G401 (cell line): ENCODE measurements around the gene PCBP3. TPM values are rescaled to one million over a fixed set of nuclear protein-coding genes. Genes with fewer than 3 reads are reported as not detected.
"Not testable (repeated sequence)": the region's sequence is repeated elsewhere in the genome, so short reads cannot be mapped to it uniquely, and the experiment has no call there.

Experiments
- DNase-seq: peaks from one replicate; pipeline ENCODE4 v3.0.0-alpha.2; 2015; ENCODE audit warnings: low spot score
- in situ Hi-C: cut with HindIII; loops from 2 replicates; pipeline ENCODE4 v1.10.0; 2016; ENCODE audit warnings: low sequenced_read_pairs, mixed read lengths
- total RNA-seq: library from RNA; depleted of rRNA; stranded (reverse); fragments of >200 nt; shearing (Covaris generic); gene quantifications from 2 replicates; pipeline ENCODE4 v1.2.3, GENCODE V29; 2014; rRNA removed

Gene PCBP3
- total RNA-seq, result 1.7 and 4.0 TPM in 2 replicates

GRCh38 chr21:45643021-45643980 is at the start of gene PCBP3:
Gene PCBP3 (plus strand): TSS chr21:45643725. CDS start chr21:45850086, 206,361 bp downstream.
- in situ Hi-C loops, result no loop called here
- peak; percentile 98 for DNase-seq

- DNase-seq, result no peak
- in situ Hi-C loops, result no loop called here
Measured at GRCh38 chr21:45594721-45595489, 48.6 kb upstream of the PCBP3 start.

- in situ Hi-C loops, result no loop called here
- no peak for DNase-seq
Measured at GRCh38 chr21:45595574-45596295, 47.8 kb upstream of the PCBP3 start.

GRCh38 chr21:45596704-45597318 is 46.7 kb upstream of the PCBP3 start:
- in situ Hi-C loops, result no loop called here
- DNase-seq, result peak; percentile 45

GRCh38 chr21:45598109-45598508 is 45.4 kb upstream of the PCBP3 start:
- no peak for DNase-seq
- in situ Hi-C loops, result no loop called here

- DNase-seq, result no peak
- in situ Hi-C loops, result no loop called here
Measured at GRCh38 chr21:45598666-45599065, 44.9 kb upstream of the PCBP3 start.

GRCh38 chr21:45599146-45599581 is 44.4 kb upstream of the PCBP3 start:
- in situ Hi-C loops, result no loop called here

GRCh38 chr21:45600248-45600647 is 43.3 kb upstream of the PCBP3 start:
- DNase-seq, result no peak
- in situ Hi-C loops, result no loop called here

More at GRCh38 chr21:45599146-45599581, 44.4 kb upstream of the PCBP3 start:
- no peak for DNase-seq

GRCh38 chr21:45601551-45601950 is 42.0 kb upstream of the PCBP3 start:
- no peak for DNase-seq
- in situ Hi-C loops, result no loop called here

GRCh38 chr21:45602106-45602505 is 41.4 kb upstream of the PCBP3 start:
- DNase-seq, result no peak
- in situ Hi-C loops, result no loop called here

- in situ Hi-C loops, result no loop called here
- no peak for DNase-seq
Measured at GRCh38 chr21:45603481-45603880, 40.0 kb upstream of the PCBP3 start.

- DNase-seq, result not testable (repeated sequence)
Measured at GRCh38 chr21:45604681-45605080, 38.8 kb upstream of the PCBP3 start.

GRCh38 chr21:45607021-45607908 is 36.3 kb upstream of the PCBP3 start:
- in situ Hi-C loops, result no loop called here
- DNase-seq, result no peak

More at GRCh38 chr21:45604681-45605080, 38.8 kb upstream of the PCBP3 start:
- in situ Hi-C loops, result not testable (repeated sequence)

- peak; percentile 25 for DNase-seq
- in situ Hi-C loops, result no loop called here
Measured at GRCh38 chr21:45607909-45608295, 35.6 kb upstream of the PCBP3 start.

GRCh38 chr21:45608747-45609470 is 34.6 kb upstream of the PCBP3 start:
- in situ Hi-C loops, result not testable (repeated sequence)

GRCh38 chr21:45609616-45610015 is 33.9 kb upstream of the PCBP3 start:
- DNase-seq, result peak; percentile 33
- in situ Hi-C loops, result loop anchor here (10.0 kb wide), 1 partner anchor 275 kb away; no protein-coding TSS in a partner anchor

More at GRCh38 chr21:45608747-45609470, 34.6 kb upstream of the PCBP3 start:
- peak; percentile 61 for DNase-seq

- no peak for DNase-seq
- in situ Hi-C loops, result loop anchor here (10.0 kb wide), 1 partner anchor 274 kb away; no protein-coding TSS in a partner anchor
Measured at GRCh38 chr21:45611296-45611695, 32.2 kb upstream of the PCBP3 start.
